Fibroblast of lung (primary cell): ENCODE results near the gene TGFBR2. TPM values are rescaled to one million over a fixed set of nuclear protein-coding genes. Genes with fewer than 3 reads are reported as not detected.

ENCODE experiments used
- DNase-seq, 2 donors: peaks; one replicate each; pipeline versions ENCODE4 v3.0.0 to v3.0.0-alpha.2; 2010; ENCODE audit warnings: low read depth in 2 of 2
- H2AFZ ChIP-seq: 2 replicates; pipeline ENCODE4 v1.5.1; 2012; ENCODE audit warnings: low read length, control low read depth, inconsistent platforms
- H3K27ac ChIP-seq: 2 replicates; pipeline ENCODE4 v1.5.1; 2011; ENCODE audit warnings: low read length, control low read depth; ENCODE audit not compliant: insufficient read depth
- H3K27me3 ChIP-seq: 2 replicates; pipeline ENCODE4 v1.5.1; 2011; ENCODE audit warnings: mild to moderate bottlenecking, low read length; ENCODE audit not compliant: control insufficient read depth, insufficient read depth
- H3K36me3 ChIP-seq: 2 replicates; pipeline ENCODE4 v1.5.1; 2011; ENCODE audit warnings: low read length; ENCODE audit not compliant: control insufficient read depth, insufficient read depth
- H3K4me1 ChIP-seq: 2 replicates; pipeline ENCODE4 v1.5.1; 2011; ENCODE audit warnings: low read length; ENCODE audit not compliant: control insufficient read depth, insufficient read depth; ENCODE audit errors: extremely low read depth
- H3K4me2 ChIP-seq: 2 replicates; pipeline ENCODE4 v1.5.1; 2011; ENCODE audit warnings: low read length, control low read depth; ENCODE audit not compliant: insufficient read depth; ENCODE audit errors: extremely low read depth
- H3K4me3 ChIP-seq, 4 experiments: fragments of 200-600 bp in 1 of 4; sonication (generic) in 1 of 4; replicated peaks in 1 of 4; 2 replicates each; pipeline ENCODE4 v1.5.1; 2011 to 2016; ENCODE audit warnings: low read length in 4 of 4, low read depth in 3 of 4, mild to moderate bottlenecking in 3 of 4, control low read depth in 2 of 4, inconsistent platforms in 1 of 4, mixed read lengths in 1 of 4; ENCODE audit not compliant: insufficient read depth in 1 of 4; ENCODE audit errors: control extremely low read depth in 1 of 4
- H3K79me2 ChIP-seq: 2 replicates; pipeline ENCODE4 v1.5.1; 2012; ENCODE audit warnings: mild to moderate bottlenecking, low read length, inconsistent platforms; ENCODE audit not compliant: control insufficient read depth, insufficient read depth
- H3K9ac ChIP-seq: 2 replicates; pipeline ENCODE4 v1.5.1; 2011; ENCODE audit warnings: mild to moderate bottlenecking, low read length, control low read depth; ENCODE audit not compliant: insufficient read depth
- H3K9me3 ChIP-seq: 2 replicates; pipeline ENCODE4 v1.5.1; 2012; ENCODE audit warnings: low read depth, low read length; ENCODE audit not compliant: control insufficient read depth, insufficient read depth
- H4K20me1 ChIP-seq: 2 replicates; pipeline ENCODE4 v1.5.1; 2011; ENCODE audit warnings: low read length; ENCODE audit not compliant: control insufficient read depth, insufficient read depth; ENCODE audit errors: extremely low read depth
- CTCF ChIP-seq, 2 donors: IDR thresholded peaks in 1 of 2; conservative IDR thresholded peaks in 1 of 2; 1 replicate in 1 of 2; 2 replicates in 1 of 2; pipeline ENCODE4 v1.5.1; 2011 to 2012; ENCODE audit warnings: low read length in 2 of 2, control low read depth in 1 of 2, inconsistent platforms in 1 of 2, low read depth in 1 of 2, mild to moderate bottlenecking in 1 of 2
- EZH2 ChIP-seq: IDR thresholded peaks from 2 replicates; pipeline ENCODE4 v1.5.1; 2012; ENCODE audit warnings: low read length, control low read depth, mild to moderate bottlenecking; ENCODE audit errors: missing control alignments
- polyA plus RNA-seq, 2 donors: library from polyadenylated mRNA; depleted of rRNA in 1 of 2; stranded (reverse) in 1 of 2; unstranded in 1 of 2; fragments of >200 nt; gene quantifications; 2 replicates each; pipeline ENCODE4 v1.2.1, GENCODE V29; 2011 to 2012; ENCODE audit warnings: missing spikeins in 1 of 2
- total RNA-seq: library from RNA; depleted of rRNA; stranded (reverse); fragments of >200 nt; gene quantifications from 2 replicates; pipeline ENCODE4 v1.2.1, GENCODE V29; 2014

TGFBR2 gene
- total and polyA plus RNA-seq, 2 donors (not counting 1 experiment from before 2014, with no cell fraction given) = 93.0 to 126 TPM

- H3K9ac ChIP-seq = no peak overlapping the region
- H3K4me3 ChIP-seq = no peak overlapping the region
- H2AFZ ChIP-seq = no peak overlapping the region
- no peaks in the 10 kb centered on the region for H3K4me1 ChIP-seq
- no peaks in the 10 kb centered on the region for H3K79me2 ChIP-seq
- no peaks in the 10 kb centered on the region for H4K20me1 ChIP-seq
- no peaks in the 10 kb centered on the region for H3K9me3 ChIP-seq
- no peaks in the 10 kb centered on the region for H3K36me3 ChIP-seq
- no peak overlapping the region for H3K27ac ChIP-seq
- no peak for TF ChIP-seq CTCF (conservative IDR thresholded peaks at IDR 0.05 in 1 of 2, IDR thresholded peaks at IDR 0.05 in 1 of 2; ENCODE audit: low read depth in 1 of 2, low read length in 2 of 2)
- DNase-seq = no peak
- H3K27me3 ChIP-seq = no peaks in the 10 kb centered on the region
- no peak overlapping the region for H3K4me2 ChIP-seq
These were observed 39.2 kb upstream of the TGFBR2 start for GRCh38 chr3:30567139-30567753.

GRCh38 chr3:30576946-30577345 is 29.5 kb upstream of the TGFBR2 start:
- no peak overlapping the region for H2AFZ ChIP-seq
- no peak overlapping the region for H3K4me2 ChIP-seq

GRCh38 chr3:30577788-30578187 is 28.6 kb upstream of the TGFBR2 start:
- no peaks in the 10 kb centered on the region for H3K36me3 ChIP-seq
- no peak for DNase-seq
- no peaks in the 10 kb centered on the region for H3K9me3 ChIP-seq
- H3K27ac ChIP-seq = peak overlapping the region; percentile 22
- H3K79me2 ChIP-seq = no peaks in the 10 kb centered on the region
- no peak overlapping the region for H3K4me3 ChIP-seq
- no peak overlapping the region for H3K9ac ChIP-seq
- no peaks in the 10 kb centered on the region for H4K20me1 ChIP-seq
- H2AFZ ChIP-seq = peak overlapping the region; percentile 28
- H3K4me2 ChIP-seq = no peak overlapping the region
- no peaks in the 10 kb centered on the region for H3K27me3 ChIP-seq
- TF ChIP-seq CTCF (conservative IDR thresholded peaks at IDR 0.05 in 1 of 2, IDR thresholded peaks at IDR 0.05 in 1 of 2; ENCODE audit: low read depth in 1 of 2, low read length in 2 of 2) = no peak
- TF ChIP-seq EZH2 = no peak
- H3K4me1 ChIP-seq = peaks cover 2% of the 10 kb centered on the region

More at GRCh38 chr3:30576946-30577345, 29.5 kb upstream of the TGFBR2 start:
- Histone ChIP-seq H3K27me3 (no peaks in the 10 kb centered on the region), H3K9ac (no peak overlapping the region), H3K36me3 (no peaks in the 10 kb centered on the region), H3K4me3 (no peak overlapping the region), H3K79me2 (no peaks in the 10 kb centered on the region), H4K20me1 (no peaks in the 10 kb centered on the region), H3K9me3 (no peaks in the 10 kb centered on the region), H3K4me1 (peaks cover 2% of the 10 kb centered on the region), H3K27ac (no peak overlapping the region)
- TF ChIP-seq EZH2 (no peak), CTCF (conservative IDR thresholded peaks at IDR 0.05 in 1 of 2, IDR thresholded peaks at IDR 0.05 in 1 of 2; ENCODE audit: low read depth in 1 of 2, low read length in 2 of 2) (no peak)
- DNase-seq = peak; percentile 21 to 27
